HEK293T (cell line): ENCODE results near the gene SLC7A6OS.

Experiments
- ARNT ChIP-seq: fragments of 450-650 bp; IDR thresholded peaks from 2 replicates; pipeline ENCODE4 v1.6.1; 2017; ENCODE audit warnings: mild to moderate bottlenecking
- BHLHE40 ChIP-seq: fragments of 450-650 bp; IDR thresholded peaks from 2 replicates; pipeline ENCODE4 v1.6.1; 2016; ENCODE audit warnings: mild to moderate bottlenecking, moderate library complexity, borderline replicate concordance
- CTBP1 ChIP-seq: fragments of 450-650 bp; IDR thresholded peaks from 2 replicates; pipeline ENCODE4 v1.6.1; 2016; ENCODE audit warnings: borderline replicate concordance
- FOXK2 ChIP-seq: fragments of 450-650 bp; IDR thresholded peaks from 2 replicates; pipeline ENCODE4 v1.6.1; 2016; ENCODE audit warnings: mild to moderate bottlenecking
- HDGF ChIP-seq: fragments of 450-650 bp; IDR thresholded peaks from 2 replicates; pipeline ENCODE4 v1.6.1; 2017; ENCODE audit warnings: antibody characterized with exemption, borderline replicate concordance
- SUZ12 ChIP-seq: fragments of 450-650 bp; IDR thresholded peaks from 2 replicates; pipeline ENCODE4 v1.6.1; 2016; ENCODE audit warnings: mild to moderate bottlenecking
- ZNF384 ChIP-seq: fragments of 450-650 bp; IDR thresholded peaks from 2 replicates; pipeline ENCODE4 v1.6.1; 2016

DNA sequence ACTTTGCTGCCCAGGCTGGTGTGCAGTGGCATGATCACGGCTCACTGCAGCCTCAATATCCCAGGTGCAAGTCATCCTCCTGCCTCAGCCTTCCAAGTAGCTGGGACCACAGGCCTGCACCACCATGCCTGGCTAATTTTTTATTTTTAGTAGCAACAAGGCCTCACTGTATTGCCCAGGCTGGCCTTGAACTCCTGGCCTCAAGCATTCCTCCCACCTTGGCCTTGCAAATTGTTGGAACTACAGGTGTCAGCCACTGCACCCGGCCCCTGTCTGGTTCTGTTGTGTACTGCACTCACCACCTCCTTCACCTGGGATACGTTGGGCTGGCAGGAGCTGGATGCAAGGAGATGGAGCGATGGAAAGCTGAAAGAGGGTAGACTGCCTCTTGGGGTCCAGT is 57.0 kb downstream of the SLC7A6OS start:
- no peak for TF ChIP-seq HDGF
- no peak for TF ChIP-seq FOXK2
- no peak for TF ChIP-seq ZNF384
- TF ChIP-seq SUZ12, result no peak
- TF ChIP-seq ARNT, result no peak
- no peak for TF ChIP-seq BHLHE40
- TF ChIP-seq CTBP1, result no peak
